Measurements from ENCODE around the gene GPC6.

- TF ChIP-seq, protein P1, sequence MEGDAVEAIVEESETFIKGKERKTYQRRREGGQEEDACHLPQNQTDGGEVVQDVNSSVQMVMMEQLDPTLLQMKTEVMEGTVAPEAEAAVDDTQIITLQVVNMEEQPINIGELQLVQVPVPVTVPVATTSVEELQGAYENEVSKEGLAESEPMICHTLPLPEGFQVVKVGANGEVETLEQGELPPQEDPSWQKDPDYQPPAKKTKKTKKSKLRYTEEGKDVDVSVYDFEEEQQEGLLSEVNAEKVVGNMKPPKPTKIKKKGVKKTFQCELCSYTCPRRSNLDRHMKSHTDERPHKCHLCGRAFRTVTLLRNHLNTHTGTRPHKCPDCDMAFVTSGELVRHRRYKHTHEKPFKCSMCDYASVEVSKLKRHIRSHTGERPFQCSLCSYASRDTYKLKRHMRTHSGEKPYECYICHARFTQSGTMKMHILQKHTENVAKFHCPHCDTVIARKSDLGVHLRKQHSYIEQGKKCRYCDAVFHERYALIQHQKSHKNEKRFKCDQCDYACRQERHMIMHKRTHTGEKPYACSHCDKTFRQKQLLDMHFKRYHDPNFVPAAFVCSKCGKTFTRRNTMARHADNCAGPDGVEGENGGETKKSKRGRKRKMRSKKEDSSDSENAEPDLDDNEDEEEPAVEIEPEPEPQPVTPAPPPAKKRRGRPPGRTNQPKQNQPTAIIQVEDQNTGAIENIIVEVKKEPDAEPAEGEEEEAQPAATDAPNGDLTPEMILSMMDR (IDR thresholded peaks at IDR 0.05; ENCODE audit: low read depth, low read length, missing input control), result no peak
- no peak for TF ChIP-seq JUND (IDR thresholded peaks at IDR 0.05)
Observed at GRCh38 chr13:93900731-93901130, 674.1 kb downstream of the GPC6 start.

Measured in liver (tissue), 3 donors.